ENCODE measurements around the gene SDK2.
"Not testable (repeated sequence)": the region's sequence is repeated elsewhere in the genome, so short reads cannot be mapped to it uniquely, and the experiment has no call there.

Gene SDK2

GRCh38 chr17:73317513-73318426, 326.5 kb downstream of the SDK2 start:
- DNase-seq (ENCODE audit: extremely low read depth, low read depth): no peak
- no peak for TF ChIP-seq CTCF (IDR thresholded peaks at IDR 0.05; ENCODE audit: low read depth, low read length)

DNA sequence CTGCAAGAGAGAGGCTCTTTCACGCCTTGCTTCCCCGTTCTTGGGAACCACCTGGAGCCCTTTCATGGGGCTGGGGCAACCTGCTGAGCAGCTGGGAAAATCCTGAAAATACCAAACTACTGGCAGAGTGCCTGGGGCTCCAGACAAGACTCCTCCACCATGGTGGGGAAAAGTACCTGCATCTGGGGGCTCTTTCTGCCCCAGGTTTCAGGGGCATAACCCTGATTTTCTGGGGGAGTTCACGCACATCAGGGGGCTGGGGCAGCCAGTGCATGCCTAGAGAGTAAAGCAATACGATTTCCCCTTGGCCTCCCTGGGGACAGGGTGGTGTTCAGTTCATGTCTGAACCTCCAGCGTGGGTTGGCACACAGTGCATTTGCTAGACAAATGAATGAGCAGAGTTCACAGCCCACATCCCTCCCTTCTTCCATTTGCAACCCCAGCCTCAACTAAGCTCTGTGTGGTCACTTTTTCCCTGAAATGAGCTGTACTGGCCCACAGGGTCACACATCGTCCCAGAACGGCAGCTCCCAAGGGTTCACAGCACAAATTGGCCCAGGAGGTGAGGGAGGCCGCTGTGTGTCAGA, 327.2 kb downstream of the SDK2 start:
- no peak for TF ChIP-seq CTCF (IDR thresholded peaks at IDR 0.05; ENCODE audit: low read depth, low read length)
- DNase-seq (ENCODE audit: extremely low read depth, low read depth): no peak

DNA sequence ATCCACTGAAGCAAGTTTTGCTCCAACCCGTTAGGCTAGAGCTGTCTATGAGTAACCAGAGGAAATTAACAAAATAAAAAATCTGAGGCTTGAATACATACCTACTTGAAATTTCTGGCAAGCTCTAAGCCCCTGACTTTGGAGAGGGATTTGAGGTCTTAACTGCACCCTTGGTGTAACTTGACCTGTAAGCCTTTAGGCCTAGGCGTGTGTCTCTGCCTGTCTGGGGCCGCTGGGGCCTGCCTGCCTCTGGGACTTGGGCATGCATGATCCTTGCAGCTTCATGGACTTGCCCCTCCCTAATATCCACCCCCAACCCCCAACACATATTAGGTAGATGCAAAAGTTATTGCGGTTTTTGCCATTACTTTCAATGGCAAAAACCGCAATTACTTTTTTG, 328.8 kb downstream of the SDK2 start:
- DNase-seq (ENCODE audit: extremely low read depth, low read depth): no peak
- TF ChIP-seq CTCF (IDR thresholded peaks at IDR 0.05; ENCODE audit: low read depth, low read length): no peak

DNA sequence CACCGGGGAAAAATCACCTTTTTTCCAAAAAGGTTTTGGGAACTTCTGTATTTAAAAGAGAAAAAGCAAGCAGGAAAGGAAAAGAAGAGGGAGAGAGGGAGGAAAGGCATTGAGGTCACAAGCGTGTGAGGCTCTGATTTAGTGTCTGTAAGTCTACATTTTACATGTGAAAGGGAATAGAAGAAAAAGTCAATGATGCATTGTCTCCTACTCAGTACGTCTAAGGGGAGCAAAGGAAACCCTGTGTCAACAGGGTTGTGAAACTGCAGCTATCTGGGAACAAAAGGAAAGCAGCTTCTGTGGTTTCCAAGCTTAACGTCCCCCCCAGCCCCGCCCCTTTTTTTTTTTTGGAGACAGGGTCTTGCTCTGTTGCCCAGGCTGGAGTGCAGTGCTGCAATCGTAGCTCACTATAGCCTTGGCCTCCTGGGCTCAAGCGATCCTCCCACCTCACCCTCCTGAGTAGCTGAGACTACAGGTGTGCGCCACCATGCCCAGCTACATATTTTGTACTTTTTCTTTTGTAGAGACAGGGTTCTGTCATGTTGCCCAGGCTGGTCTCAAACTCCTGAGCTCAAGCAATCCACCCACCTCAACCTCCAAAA, 330.6 kb downstream of the SDK2 start:
- DNase-seq (ENCODE audit: extremely low read depth, low read depth): no peak
- TF ChIP-seq CTCF (IDR thresholded peaks at IDR 0.05; ENCODE audit: low read depth, low read length): no peak

DNA sequence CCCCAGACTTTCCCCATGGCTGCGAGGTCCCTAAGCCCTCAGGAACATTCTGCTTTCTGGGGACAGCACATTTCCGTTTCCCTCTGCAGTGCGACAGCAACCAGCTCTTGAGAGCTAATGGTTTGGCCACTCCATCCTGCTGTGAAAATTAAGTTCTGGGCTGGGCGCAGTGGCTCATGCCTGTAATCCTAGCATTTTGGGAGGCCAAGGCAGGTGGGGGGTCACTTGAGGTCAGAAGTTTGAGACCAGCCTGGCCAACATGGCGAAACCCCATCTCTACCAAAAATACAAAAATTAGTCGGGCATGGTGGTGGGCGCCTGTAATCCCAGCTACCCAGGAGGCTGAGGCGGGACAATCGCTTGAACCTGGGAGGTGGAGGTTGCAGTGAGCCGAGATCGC, 331.4 kb downstream of the SDK2 start:
- DNase-seq (ENCODE audit: extremely low read depth, low read depth): not testable (repeated sequence)

- DNase-seq (ENCODE audit: extremely low read depth, low read depth): peak; percentile 81
- TF ChIP-seq CTCF (IDR thresholded peaks at IDR 0.05; ENCODE audit: low read depth, low read length): no peak
These were observed 332.2 kb downstream of the SDK2 start, which contains the start of gene CDC42EP4 for GRCh38 chr17:73311781-73312641. TSS of gene CDC42EP4 (minus strand) at chr17:73312001. CDS start at chr17:73286500, 25,501 bp downstream.

DNA sequence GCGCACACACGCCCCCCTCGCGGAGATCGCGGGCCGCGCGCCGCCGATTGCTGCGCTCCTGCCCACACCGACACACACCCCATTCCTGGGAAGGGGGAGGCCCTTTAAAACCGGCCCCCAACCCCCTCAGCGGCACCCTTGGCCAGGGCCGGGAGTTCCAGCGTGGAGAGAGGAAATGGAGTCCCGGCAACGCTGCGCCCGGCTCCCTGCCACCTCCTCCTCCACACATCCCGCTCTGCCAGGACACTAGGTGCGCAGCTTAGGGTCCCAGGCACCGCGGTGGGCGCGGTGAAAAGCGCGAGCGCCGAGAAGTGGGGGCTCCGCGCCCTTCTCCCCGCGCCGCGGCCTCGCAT, 332.8 kb downstream of the SDK2 start:
- no peak for TF ChIP-seq CTCF (IDR thresholded peaks at IDR 0.05; ENCODE audit: low read depth, low read length)
- no peak for DNase-seq (ENCODE audit: extremely low read depth, low read depth)
